Measurements from ENCODE around the gene HEPN1. TPM values are rescaled to one million over a fixed set of nuclear protein-coding genes. Genes with fewer than 3 reads are reported as not detected.

HEPN1 gene
- total and polyA plus RNA-seq, 3 donors from 2014 or later: not detected

- Histone ChIP-seq H3K4me1 (no peaks in the 10 kb centered on the region), H3K9me3 (no peaks in the 10 kb centered on the region), H3K36me3 (ENCODE audit: low read depth, missing control alignments) (no peaks in the 10 kb centered on the region), H3K4me3 (no peak overlapping the region), H3K27ac (no peak overlapping the region), H3K27me3 (no peaks in the 10 kb centered on the region)
- intact Hi-C loops (cut with DNase I; ENCODE audit: low total_unique reads): no loop called here
- TF ChIP-seq POLR2A (IDR thresholded peaks at IDR 0.05) (no peak), CTCF (IDR thresholded peaks at IDR 0.05) (no peak)
- DNase-seq: no peak
- 88 to 90% methylated on average over 3 of the region's 3 CpGs for WGBS, 2 donors
These were observed 18.4 kb downstream of the HEPN1 start for GRCh38 chr11:124937336-124937935.

DNA sequence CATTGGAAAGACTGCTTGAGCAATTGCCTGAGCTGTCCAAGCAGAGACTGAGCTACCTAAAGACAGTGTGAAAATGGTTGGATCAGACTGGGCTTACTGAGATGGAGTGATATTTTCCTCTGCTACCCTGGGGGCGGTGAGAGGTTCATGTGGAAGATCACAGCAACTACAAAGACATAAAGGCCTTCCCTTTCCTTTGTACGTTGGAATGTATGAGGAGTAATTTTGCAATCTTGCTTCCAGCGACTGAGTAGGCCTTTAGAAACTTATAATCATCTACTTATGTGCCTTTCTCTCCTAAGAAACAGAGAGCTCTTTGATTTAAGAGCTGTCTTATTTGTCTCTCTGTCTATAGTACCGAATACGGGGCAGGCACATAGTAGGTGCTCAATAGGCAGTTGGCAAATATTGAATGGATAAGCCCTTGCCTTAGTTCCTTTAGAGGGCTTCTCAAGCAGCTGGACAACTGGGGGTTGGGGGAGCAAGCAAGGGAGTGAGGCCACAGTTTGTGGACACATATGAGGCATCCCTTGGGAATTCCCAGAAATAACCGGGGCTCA lies 19.2 kb downstream of the HEPN1 start:
- Histone ChIP-seq H3K27me3 (no peaks in the 10 kb centered on the region), H3K9me3 (no peaks in the 10 kb centered on the region), H3K4me3 (no peak overlapping the region), H3K27ac (no peak overlapping the region), H3K36me3 (ENCODE audit: low read depth, missing control alignments) (no peaks in the 10 kb centered on the region), H3K4me1 (no peaks in the 10 kb centered on the region)
- TF ChIP-seq POLR2A (IDR thresholded peaks at IDR 0.05) (no peak), CTCF (IDR thresholded peaks at IDR 0.05) (no peak)
- no peak for DNase-seq
- intact Hi-C loops (cut with DNase I; ENCODE audit: low total_unique reads): no loop called here
- WGBS, 2 donors: 86 to 90% methylated on average over 6 of the region's 6 CpGs

DNA sequence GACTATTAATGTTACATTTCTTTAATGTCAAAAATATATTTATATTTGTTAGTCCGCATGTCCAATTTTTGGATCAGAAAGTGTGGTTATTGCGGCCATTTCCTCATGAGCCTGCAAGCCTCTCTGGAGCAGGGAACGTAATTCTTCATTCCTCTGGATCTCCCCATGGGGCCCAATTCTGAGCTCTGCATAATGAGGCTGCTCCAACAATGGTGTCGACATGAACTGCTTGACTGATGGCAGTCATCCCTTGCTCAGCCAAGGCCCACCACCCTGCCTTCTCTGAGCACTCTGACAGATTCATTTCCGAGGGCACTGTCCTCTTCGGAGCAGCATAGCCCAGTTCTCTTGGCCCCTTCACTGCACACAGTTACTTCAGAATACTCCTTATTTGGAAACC lies 19.9 kb downstream of the HEPN1 start:
- TF ChIP-seq POLR2A (IDR thresholded peaks at IDR 0.05) (no peak), CTCF (IDR thresholded peaks at IDR 0.05) (no peak)
- Histone ChIP-seq H3K27me3 (no peaks in the 10 kb centered on the region), H3K36me3 (ENCODE audit: low read depth, missing control alignments) (no peaks in the 10 kb centered on the region), H3K27ac (no peak overlapping the region), H3K9me3 (no peaks in the 10 kb centered on the region), H3K4me1 (no peaks in the 10 kb centered on the region), H3K4me3 (no peak overlapping the region)
- intact Hi-C loops (cut with DNase I; ENCODE audit: low total_unique reads): no loop called here
- DNase-seq: no peak
- 79 to 86% methylated on average over 6 of the region's 6 CpGs for WGBS, 2 donors

DNA sequence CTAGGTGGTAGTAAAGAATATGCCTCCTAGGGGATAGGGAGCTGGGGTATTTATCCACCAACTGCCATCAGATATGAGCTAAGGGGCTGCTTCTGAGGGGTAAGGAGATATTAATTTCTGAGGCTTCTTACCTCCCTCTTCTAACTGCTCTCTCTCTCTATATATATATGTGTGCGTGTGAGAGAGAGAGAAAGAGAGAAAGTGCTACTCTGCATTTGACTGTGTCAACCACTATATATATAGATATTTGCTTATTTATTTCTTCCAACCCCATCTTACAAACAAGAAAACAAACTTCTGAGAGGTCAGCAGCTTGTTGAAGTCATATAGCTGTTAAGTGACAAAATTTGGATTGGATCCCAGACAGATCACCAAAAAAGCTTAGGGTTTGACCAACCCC lies 22.7 kb downstream of the HEPN1 start:
- H3K27me3 ChIP-seq: no peaks in the 10 kb centered on the region
- WGBS, 2 donors: 97 to 100% methylated on average over 1 of the region's 1 CpG
- TF ChIP-seq POLR2A (IDR thresholded peaks at IDR 0.05) (no peak), CTCF (IDR thresholded peaks at IDR 0.05) (no peak)
- no peaks in the 10 kb centered on the region for H3K36me3 ChIP-seq (ENCODE audit: low read depth, missing control alignments)
- intact Hi-C loops (cut with DNase I; ENCODE audit: low total_unique reads): no loop called here
- no peaks in the 10 kb centered on the region for H3K4me1 ChIP-seq
- H3K9me3 ChIP-seq: no peaks in the 10 kb centered on the region
- no peak overlapping the region for H3K27ac ChIP-seq
- DNase-seq: no peak
- H3K4me3 ChIP-seq: no peak overlapping the region
